Activated CD8-positive, alpha-beta T cell treated with anti-CD3 and anti-CD28 coated beads for 36 hours (primary cell): ENCODE data around the gene CXXC5. TPM values are rescaled to one million over a fixed set of nuclear protein-coding genes. Genes with fewer than 3 reads are reported as not detected.

Experiments used
- ATAC-seq: fragments of 200-7000 bp; cut with Tn5 transposase; one replicate; pipeline ENCODE4 v1.10.0; 2021; ENCODE audit warnings: mild to moderate bottlenecking, moderate library complexity
- CTCF ChIA-PET: fragments of 350-600 bp; sonication (Branson Sonifier 250); formaldehyde crosslinking; loops from one replicate; lab custom pipeline; 2021; ENCODE audit warnings: antibody characterized with exemption; lab: Charles Lee
- POLR2A ChIA-PET: fragments of 350-600 bp; sonication (Branson Sonifier 250); formaldehyde crosslinking; loops from one replicate; lab custom pipeline; 2021; ENCODE audit warnings: antibody characterized with exemption; lab: Charles Lee
- DNase-seq: peaks from one replicate; pipeline ENCODE4 v3.0.0-alpha.2; 2020
- H3K27ac Mint-ChIP-seq: one replicate; pipeline ENCODE4 v1.8.0; 2021; ENCODE audit warnings: mild to moderate bottlenecking, mixed read lengths
- H3K27me3 Mint-ChIP-seq: one replicate; pipeline ENCODE4 v1.8.0; 2021; ENCODE audit warnings: mixed read lengths
- H3K36me3 Mint-ChIP-seq: one replicate; pipeline ENCODE4 v1.8.0; 2021; ENCODE audit warnings: low read depth, mixed read lengths
- H3K4me1 Mint-ChIP-seq: one replicate; pipeline ENCODE4 v1.8.0; 2021; ENCODE audit warnings: low read depth, mixed read lengths
- H3K4me3 Mint-ChIP-seq: one replicate; pipeline ENCODE4 v1.8.0; 2021; ENCODE audit warnings: mild to moderate bottlenecking, moderate library complexity, mixed read lengths
- H3K9me3 Mint-ChIP-seq: one replicate; pipeline ENCODE4 v1.8.0; 2021; ENCODE audit warnings: mixed read lengths
- intact Hi-C: fragments of 100-400 bp; cut with micrococcal nuclease; formaldehyde crosslinking; loops from one replicate; pipeline ENCODE4 v1.10.0; 2022
- total RNA-seq, 2 experiments: library from RNA; stranded (reverse); gene quantifications; one replicate each; pipeline ENCODE4 v1.2.3, GENCODE V29; 2021
- TF ChIP-seq, protein P1 (sequence below): fragments of 200-600 bp; IDR thresholded peaks from one replicate; pipeline ENCODE4 v1.8.0; 2022; ENCODE audit warnings: antibody characterized with exemption, mild to moderate bottlenecking

The CXXC5 gene
- total RNA-seq, 2 experiments from 2014 or later = 3.5 to 4.3 TPM

DNA sequence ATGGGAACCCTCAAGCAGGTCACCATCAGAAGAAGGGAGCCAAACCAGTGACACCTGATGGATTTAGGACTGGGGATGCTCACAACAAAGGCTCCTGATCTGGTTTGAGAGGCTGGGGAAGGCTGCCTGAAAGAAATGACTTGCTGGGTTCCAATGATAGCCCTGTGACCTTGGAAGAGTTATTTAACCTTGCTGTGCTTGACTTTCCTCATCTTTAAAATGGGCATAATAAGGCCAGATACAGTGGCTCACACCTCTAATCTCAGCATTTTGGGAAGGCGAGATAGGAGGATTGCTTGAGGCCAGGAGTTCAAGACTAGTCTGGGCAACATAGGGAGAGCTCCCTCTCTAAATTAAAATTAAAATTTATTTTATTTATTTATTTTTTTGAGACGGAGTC is 83.9 kb downstream of the CXXC5 start:
- CTCF ChIA-PET = interaction anchor here (1.3 to 1.4 kb wide), 2 partner anchors 22 to 33 kb away, joined by 3 to 4 read pairs; no protein-coding TSS in a partner anchor
- H3K4me3 Mint-ChIP-seq = no peak overlapping the region
- POLR2A ChIA-PET = interaction anchor here (1.1 kb wide), 1 partner anchor 33 kb away, joined by 3 read pairs; no protein-coding TSS in a partner anchor
- intact Hi-C loops = no loop called here
- H3K27me3 Mint-ChIP-seq = no peaks in the 10 kb centered on the region
- DNase-seq (no peak), ATAC-seq (no peak)
- H3K27ac Mint-ChIP-seq = no peak overlapping the region
- no peaks in the 10 kb centered on the region for H3K4me1 Mint-ChIP-seq
- H3K9me3 Mint-ChIP-seq = no peaks in the 10 kb centered on the region
- H3K36me3 Mint-ChIP-seq = no peaks in the 10 kb centered on the region
- TF ChIP-seq, protein P1, sequence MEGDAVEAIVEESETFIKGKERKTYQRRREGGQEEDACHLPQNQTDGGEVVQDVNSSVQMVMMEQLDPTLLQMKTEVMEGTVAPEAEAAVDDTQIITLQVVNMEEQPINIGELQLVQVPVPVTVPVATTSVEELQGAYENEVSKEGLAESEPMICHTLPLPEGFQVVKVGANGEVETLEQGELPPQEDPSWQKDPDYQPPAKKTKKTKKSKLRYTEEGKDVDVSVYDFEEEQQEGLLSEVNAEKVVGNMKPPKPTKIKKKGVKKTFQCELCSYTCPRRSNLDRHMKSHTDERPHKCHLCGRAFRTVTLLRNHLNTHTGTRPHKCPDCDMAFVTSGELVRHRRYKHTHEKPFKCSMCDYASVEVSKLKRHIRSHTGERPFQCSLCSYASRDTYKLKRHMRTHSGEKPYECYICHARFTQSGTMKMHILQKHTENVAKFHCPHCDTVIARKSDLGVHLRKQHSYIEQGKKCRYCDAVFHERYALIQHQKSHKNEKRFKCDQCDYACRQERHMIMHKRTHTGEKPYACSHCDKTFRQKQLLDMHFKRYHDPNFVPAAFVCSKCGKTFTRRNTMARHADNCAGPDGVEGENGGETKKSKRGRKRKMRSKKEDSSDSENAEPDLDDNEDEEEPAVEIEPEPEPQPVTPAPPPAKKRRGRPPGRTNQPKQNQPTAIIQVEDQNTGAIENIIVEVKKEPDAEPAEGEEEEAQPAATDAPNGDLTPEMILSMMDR = no peak

DNA sequence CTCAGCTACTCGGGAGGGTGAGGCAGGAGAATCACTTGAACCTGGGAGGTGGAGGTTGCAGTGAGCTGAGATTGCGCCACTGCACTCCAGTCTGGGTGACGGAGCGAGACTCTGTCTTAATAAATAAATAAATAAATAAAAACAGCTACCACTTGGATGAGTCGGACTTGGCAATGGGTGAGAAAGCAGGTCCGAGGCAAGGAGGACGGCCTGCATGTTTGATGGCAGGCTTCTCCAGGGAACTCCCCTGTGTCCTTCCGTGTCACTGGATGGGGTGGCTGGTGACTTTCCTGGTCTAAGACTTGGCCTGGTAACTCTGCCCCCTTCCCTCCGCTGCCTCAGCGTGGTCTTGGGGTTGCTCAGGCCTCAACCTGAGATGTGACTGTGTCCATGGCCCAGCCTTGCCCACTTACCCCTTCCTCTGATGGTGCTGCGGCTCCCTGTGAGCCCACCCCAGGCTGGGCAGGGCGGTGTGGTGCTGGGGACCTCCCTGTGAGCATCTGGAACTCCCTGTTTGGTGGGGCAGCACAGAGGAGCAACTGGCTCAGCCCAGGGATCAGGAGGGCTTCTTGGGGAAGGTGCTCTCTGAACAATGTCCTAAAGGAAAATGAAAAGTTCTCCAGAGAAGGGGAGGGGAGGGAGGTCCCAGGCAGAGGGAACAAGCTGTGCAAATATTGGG is 85.0 kb downstream of the CXXC5 start:
- Mint-ChIP-seq H3K36me3 (no peaks in the 10 kb centered on the region), H3K27ac (no peak overlapping the region), H3K4me3 (no peak overlapping the region), H3K4me1 (no peaks in the 10 kb centered on the region), H3K27me3 (no peaks in the 10 kb centered on the region), H3K9me3 (no peaks in the 10 kb centered on the region)
- ChIA-PET POLR2A (interaction anchor here (1.0 kb wide), 1 partner anchor 13 kb away, joined by 3 read pairs; no protein-coding TSS in a partner anchor), CTCF (interaction anchor here (1.3 to 2.2 kb wide), 2 partner anchors 32 to 42 kb away, joined by 4 to 5 read pairs; no protein-coding TSS in a partner anchor)
- intact Hi-C loops = no loop called here
- TF ChIP-seq, protein P1 = no peak
- ATAC-seq (no peak), DNase-seq (no peak)

Other genes with a start within 250 kb of the CXXC5 start
- gene SPATA24, start 244.3 kb upstream of the CXXC5 start, total RNA-seq = 1 to 10 TPM; 4.3 to 4.4 TPM
- gene DNAJC18, start 208.8 kb upstream of the CXXC5 start, total RNA-seq = 10 to 100 TPM; 24.9 to 27.5 TPM
- gene ECSCR, start 185.6 kb upstream of the CXXC5 start, total RNA-seq = under 1 TPM in 1 of 2 experiments, not detected in 1; 0.25 TPM
- gene SMIM33, start 177.3 kb upstream of the CXXC5 start, total RNA-seq = under 1 TPM in 1 of 2 experiments, not detected in 1; 0.16 TPM
- gene STING1, start 165.6 kb upstream of the CXXC5 start, total RNA-seq = 10 to 100 TPM; 43.7 to 46.3 TPM
- gene UBE2D2, start 87.0 kb upstream of the CXXC5 start, total RNA-seq = 100 to 1,000 TPM; 239 to 253 TPM
- under 1 TPM in 1 of 2 experiments, not detected in 1; 0.14 TPM for gene PSD2, start 147.5 kb downstream of the CXXC5 start, total RNA-seq